ENCODE data around the gene EFNB1. TPM values are rescaled to one million over a fixed set of nuclear protein-coding genes. Genes with fewer than 3 reads are reported as not detected.

Gene EFNB1
- total and polyA plus RNA-seq, 2 of the 8 experiments (the other 6 are each of a cell fraction or from before 2014, with no cell fraction given) = 2.3 to 5.4 TPM

DNA sequence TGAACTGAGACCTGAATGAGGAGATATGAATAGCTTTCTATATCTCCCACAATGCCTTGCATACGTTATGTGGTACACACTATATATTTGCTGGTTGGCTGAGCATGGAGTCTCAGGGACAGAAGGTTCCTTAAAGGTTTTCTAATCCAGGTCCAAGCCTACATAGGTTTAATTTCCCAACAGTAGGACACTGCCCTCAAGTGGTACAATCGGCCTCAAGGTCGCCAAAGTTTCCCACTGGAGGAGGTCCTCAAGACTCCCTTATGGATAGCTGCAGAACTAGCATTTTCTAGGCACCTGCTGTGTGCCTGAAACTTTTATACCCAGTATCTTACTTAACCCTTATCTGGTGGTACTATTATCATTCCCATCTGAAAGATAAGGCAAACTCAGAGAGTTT, 21.0 kb upstream of the EFNB1 start:
- Histone ChIP-seq H4K91ac (replicated peaks; ENCODE audit: insufficient read length, low read length) (no peak overlapping the region), H3K27me3 (replicated peaks in 1 of 4; ENCODE audit: control insufficient read depth in 3 of 4, extremely low read depth in 1 of 4, insufficient read depth in 3 of 4, low read length in 3 of 4) (no peaks in the 10 kb centered on the region), H3K14ac (ENCODE audit: insufficient read length) (no peak overlapping the region), H3K79me1 (ENCODE audit: low read depth, low read length) (no peaks in the 10 kb centered on the region), H2BK15ac (ENCODE audit: low read length) (no peak overlapping the region), H3K56ac (replicated peaks; ENCODE audit: insufficient read length, low read depth, low read length) (no peak overlapping the region), H2BK5ac (ENCODE audit: low read depth, low read length) (no peak overlapping the region), H3K79me2 (ENCODE audit: control insufficient read depth in 1 of 2, insufficient read depth in 2 of 2, low read length in 2 of 2) (no peaks in the 10 kb centered on the region), H3K18ac (ENCODE audit: extremely low read depth, low read length) (no peak overlapping the region), H4K8ac (ENCODE audit: extremely low read depth, insufficient read depth, low read length) (no peak overlapping the region), H3K4me2 (ENCODE audit: insufficient read depth in 1 of 2, low read depth in 2 of 2, low read length in 2 of 2) (no peak overlapping the region), H2AFZ (ENCODE audit: low read length) (no peak overlapping the region), H3K23me2 (ENCODE audit: low read depth, low read length) (no peaks in the 10 kb centered on the region), H3K27ac (ENCODE audit: low read depth, low read length) (no peak overlapping the region), H2AK5ac (ENCODE audit: low read depth, low read length) (no peak overlapping the region), H2BK120ac (replicated peaks; ENCODE audit: low read depth, low read length) (no peak overlapping the region), H2BK20ac (ENCODE audit: low read length) (no peak overlapping the region), H4K5ac (ENCODE audit: insufficient read length, low read depth, low read length) (no peak overlapping the region), H3K4me1 (replicated peaks in 1 of 4; ENCODE audit: control insufficient read depth in 3 of 4, insufficient read depth in 4 of 4, low read length in 3 of 4) (no peaks in the 10 kb centered on the region), H2BK12ac (ENCODE audit: low read depth, low read length) (no peak overlapping the region), H3K36me3 (ENCODE audit: control insufficient read depth in 2 of 4, insufficient read depth in 4 of 4, low read length in 3 of 4) (no peaks in the 10 kb centered on the region), H3K9me3 (ENCODE audit: insufficient read depth in 2 of 2, low read depth in 1 of 2, low read length in 1 of 2) (no peaks in the 10 kb centered on the region), H3K4ac (replicated peaks; ENCODE audit: insufficient read length, low read depth, low read length) (no peak overlapping the region), H4K20me1 (replicated peaks in 1 of 2; ENCODE audit: control insufficient read depth in 1 of 2, insufficient read depth in 2 of 2, low read length in 2 of 2) (peaks cover 0 to 1% of the 10 kb centered on the region in 2 experiments), H3K23ac (ENCODE audit: insufficient read length) (no peak overlapping the region), H3K9ac (replicated peaks in 1 of 4; ENCODE audit: extremely low read depth in 1 of 4, low read depth in 3 of 4, low read length in 3 of 4) (no peak overlapping the region), H3K4me3 (ENCODE audit: extremely low read depth in 1 of 4, insufficient read depth in 2 of 4, low read depth in 3 of 4, low read length in 4 of 4) (no peak overlapping the region)
- DNase-seq (ENCODE audit: low read depth in 1 of 2, low spot score in 2 of 2) = no peak
- WGBS, 2 experiments (ENCODE audit: extremely low coverage in 1 of 2, insufficient coverage in 1 of 2, insufficient read length in 1 of 2, insufficient replicate concordance in 2 of 2, low coverage in 1 of 2, low lambda C conversion rate in 2 of 2, missing lambda C conversion rate in 1 of 2) = 32% methylated on average over 3 of the region's 3 CpGs; no CpG with 5 or more reads in 1 of the 2 experiments
- peak; percentile 94 for FAIRE-seq
- ChIA-PET POLR2A (ENCODE audit: partially characterized antibody) (interaction anchor here (0.6 to 1.1 kb wide), 2 partner anchors 71 to 580 kb away, joined by 3 read pairs; no protein-coding TSS in a partner anchor), CTCF (ENCODE audit: partially characterized antibody) (interaction anchor here (0.5 to 5.4 kb wide), 22 partner anchors 12 to 1182 kb away, joined by 3 to 94 read pairs (median 4); no protein-coding TSS in a partner anchor)
- no peak for TF ChIP-seq PHF8 (conservative IDR thresholded peaks at IDR 0.05; ENCODE audit: low read depth, low read length)
- no peak for TF ChIP-seq CREB1 (IDR thresholded peaks at IDR 0.05)
- TF ChIP-seq, protein P1, sequence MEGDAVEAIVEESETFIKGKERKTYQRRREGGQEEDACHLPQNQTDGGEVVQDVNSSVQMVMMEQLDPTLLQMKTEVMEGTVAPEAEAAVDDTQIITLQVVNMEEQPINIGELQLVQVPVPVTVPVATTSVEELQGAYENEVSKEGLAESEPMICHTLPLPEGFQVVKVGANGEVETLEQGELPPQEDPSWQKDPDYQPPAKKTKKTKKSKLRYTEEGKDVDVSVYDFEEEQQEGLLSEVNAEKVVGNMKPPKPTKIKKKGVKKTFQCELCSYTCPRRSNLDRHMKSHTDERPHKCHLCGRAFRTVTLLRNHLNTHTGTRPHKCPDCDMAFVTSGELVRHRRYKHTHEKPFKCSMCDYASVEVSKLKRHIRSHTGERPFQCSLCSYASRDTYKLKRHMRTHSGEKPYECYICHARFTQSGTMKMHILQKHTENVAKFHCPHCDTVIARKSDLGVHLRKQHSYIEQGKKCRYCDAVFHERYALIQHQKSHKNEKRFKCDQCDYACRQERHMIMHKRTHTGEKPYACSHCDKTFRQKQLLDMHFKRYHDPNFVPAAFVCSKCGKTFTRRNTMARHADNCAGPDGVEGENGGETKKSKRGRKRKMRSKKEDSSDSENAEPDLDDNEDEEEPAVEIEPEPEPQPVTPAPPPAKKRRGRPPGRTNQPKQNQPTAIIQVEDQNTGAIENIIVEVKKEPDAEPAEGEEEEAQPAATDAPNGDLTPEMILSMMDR (IDR thresholded peaks at IDR 0.05; ENCODE audit: control extremely low read depth in 1 of 3, insufficient read depth in 1 of 3, low read depth in 1 of 3, low read length in 3 of 3) = peak in 2 of 3 experiments; percentile 37 to 52; a peak in 3 of 4 replicates
- TF ChIP-seq RFX5 (IDR thresholded peaks at IDR 0.05; ENCODE audit: borderline replicate concordance, low read depth, low read length) = no peak
- TF ChIP-seq JUND (IDR thresholded peaks at IDR 0.05; ENCODE audit: low read length) = no peak
- TF ChIP-seq NANOG (IDR thresholded peaks at IDR 0.05; ENCODE audit: insufficient read depth, low read depth, low read length, poor library complexity, severe bottlenecking) = no peak
- TF ChIP-seq RAD21 (IDR thresholded peaks at IDR 0.05 in 1 of 2, conservative IDR thresholded peaks at IDR 0.05 in 1 of 2; ENCODE audit: low read depth in 2 of 2, low read length in 2 of 2) = peak; percentile 50 to 69
- TF ChIP-seq TAF7 (optimal IDR thresholded peaks at IDR 0.05; ENCODE audit: borderline replicate concordance, low read depth, low read length) = no peak
